Measurements from ENCODE around the gene LAPTM4A.
A peak's percentile ranks its signal among the peaks of the same experiment; 100 is the strongest.
"Not testable (repeated sequence)": the region's sequence is repeated elsewhere in the genome, so short reads cannot be mapped to it uniquely, and the experiment has no call there.

LAPTM4A gene

DNA sequence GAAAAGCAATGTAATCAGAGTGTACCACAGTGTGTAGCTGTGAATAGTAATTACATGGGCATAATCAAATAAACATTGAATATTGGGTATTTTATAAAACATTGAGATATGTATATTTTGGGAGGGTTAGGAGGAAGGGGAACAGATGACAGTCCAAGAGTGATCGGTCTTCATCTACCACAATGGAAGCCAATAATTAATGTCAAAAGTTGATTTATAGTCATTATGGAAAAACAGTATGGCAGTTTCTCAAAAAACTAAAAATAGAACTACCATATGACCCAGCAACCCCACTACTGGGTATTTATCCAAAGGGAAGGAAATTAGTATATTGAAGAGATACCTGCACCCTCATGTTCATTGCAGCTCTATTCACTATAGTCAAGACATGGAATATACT is 5.8 kb upstream of the LAPTM4A start:
- no peak for DNase-seq (ENCODE audit: low read depth in 1 of 2, low spot score in 1 of 2)
- TF ChIP-seq JUND (IDR thresholded peaks at IDR 0.05; ENCODE audit: low read depth) = no peak
- in situ Hi-C loops (cut with HindIII; ENCODE audit: low pct_unique_long_range_greater_than_20kb, low sequenced_read_pairs) = no loop called here

- in situ Hi-C loops (cut with HindIII; ENCODE audit: low pct_unique_long_range_greater_than_20kb, low sequenced_read_pairs) = no loop called here
- no peak for DNase-seq (ENCODE audit: low read depth in 1 of 2, low spot score in 1 of 2)
Measured at GRCh38 chr2:20054931-20055330, 3.5 kb upstream of the LAPTM4A start.

DNA sequence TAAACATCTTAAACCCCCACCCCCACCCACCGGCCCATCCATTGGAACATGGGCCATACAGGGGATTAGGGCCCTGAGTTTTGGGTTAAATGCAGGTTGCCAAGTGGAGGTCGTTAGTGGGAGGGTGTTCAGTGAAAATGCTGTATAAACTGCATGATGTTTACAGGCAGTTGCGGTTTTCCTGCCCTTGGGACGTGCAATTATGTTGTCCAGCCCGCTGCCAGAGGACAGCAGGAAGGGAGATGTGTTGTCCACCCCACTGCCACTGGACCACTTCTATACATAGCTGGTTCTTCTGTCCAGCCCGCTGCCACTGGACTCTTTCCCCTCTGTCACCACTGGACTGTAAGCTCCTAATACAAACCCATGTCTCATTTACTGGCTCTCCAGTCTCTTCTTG is 2.7 kb upstream of the LAPTM4A start:
- in situ Hi-C loops (cut with HindIII; ENCODE audit: low pct_unique_long_range_greater_than_20kb, low sequenced_read_pairs) = no loop called here
- TF ChIP-seq JUND (IDR thresholded peaks at IDR 0.05; ENCODE audit: low read depth) = no peak
- DNase-seq (ENCODE audit: low read depth in 1 of 2, low spot score in 1 of 2) = no peak

More at GRCh38 chr2:20054931-20055330, 3.5 kb upstream of the LAPTM4A start:
- no peak for TF ChIP-seq JUND (IDR thresholded peaks at IDR 0.05; ENCODE audit: low read depth)

DNA sequence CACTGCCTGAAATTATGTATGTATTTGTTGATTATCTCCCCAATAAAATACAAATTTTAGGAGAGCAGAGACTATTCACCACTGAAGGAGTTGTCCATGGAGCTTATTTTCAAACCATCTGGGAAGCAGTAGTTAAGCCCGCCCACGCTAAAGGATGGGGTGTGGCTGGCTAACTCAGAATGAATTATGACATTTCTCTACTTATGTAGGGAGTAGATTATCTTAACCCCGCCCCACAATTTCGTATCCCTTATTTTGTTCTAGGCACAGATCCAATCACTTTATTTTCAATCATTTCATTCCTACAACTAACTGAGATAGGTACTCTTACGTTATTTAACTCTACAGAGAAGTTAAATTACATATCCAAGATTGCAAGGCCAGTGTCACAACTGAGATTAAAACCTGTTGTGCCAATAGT is 1.4 kb upstream of the LAPTM4A start:
- in situ Hi-C loops (cut with HindIII; ENCODE audit: low pct_unique_long_range_greater_than_20kb, low sequenced_read_pairs) = no loop called here
- TF ChIP-seq JUND (IDR thresholded peaks at IDR 0.05; ENCODE audit: low read depth) = no peak
- DNase-seq (ENCODE audit: low read depth in 1 of 2, low spot score in 1 of 2) = peak in 1 of 2 experiments; percentile 51

DNA sequence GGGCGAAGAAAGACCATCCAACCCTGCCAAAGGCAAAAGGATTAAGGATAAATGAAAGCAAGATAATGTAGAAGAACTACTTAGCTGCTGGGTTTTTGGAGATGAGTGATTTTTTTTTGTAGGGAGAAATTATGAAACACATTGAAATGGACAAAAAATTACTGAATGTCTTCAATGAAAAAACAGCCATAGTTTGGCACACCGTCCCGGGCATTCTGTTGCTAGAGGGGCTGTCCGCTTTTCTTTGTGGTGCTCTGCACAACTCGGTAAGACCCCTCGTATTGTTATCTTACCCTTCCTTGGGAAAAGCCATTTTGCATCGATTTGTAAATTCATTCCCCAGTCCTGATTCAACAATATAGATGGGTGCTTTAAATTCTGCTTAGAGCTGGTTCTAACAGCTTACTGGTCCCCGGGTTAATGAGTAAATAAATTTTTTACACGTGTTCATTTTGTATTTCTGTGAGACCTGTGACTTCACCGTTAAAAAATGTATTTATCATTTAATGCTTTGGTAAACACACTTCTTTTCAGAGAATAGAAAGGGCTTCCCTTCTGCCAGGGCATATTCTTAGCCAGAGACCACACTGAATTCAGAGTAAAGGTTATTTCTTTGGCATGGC is 912 bp upstream of the LAPTM4A start:
- in situ Hi-C loops (cut with HindIII; ENCODE audit: low pct_unique_long_range_greater_than_20kb, low sequenced_read_pairs) = no loop called here
- TF ChIP-seq JUND (IDR thresholded peaks at IDR 0.05; ENCODE audit: low read depth) = no peak
- DNase-seq (ENCODE audit: low read depth in 1 of 2, low spot score in 1 of 2) = peak in 1 of 2 experiments; percentile 40

DNA sequence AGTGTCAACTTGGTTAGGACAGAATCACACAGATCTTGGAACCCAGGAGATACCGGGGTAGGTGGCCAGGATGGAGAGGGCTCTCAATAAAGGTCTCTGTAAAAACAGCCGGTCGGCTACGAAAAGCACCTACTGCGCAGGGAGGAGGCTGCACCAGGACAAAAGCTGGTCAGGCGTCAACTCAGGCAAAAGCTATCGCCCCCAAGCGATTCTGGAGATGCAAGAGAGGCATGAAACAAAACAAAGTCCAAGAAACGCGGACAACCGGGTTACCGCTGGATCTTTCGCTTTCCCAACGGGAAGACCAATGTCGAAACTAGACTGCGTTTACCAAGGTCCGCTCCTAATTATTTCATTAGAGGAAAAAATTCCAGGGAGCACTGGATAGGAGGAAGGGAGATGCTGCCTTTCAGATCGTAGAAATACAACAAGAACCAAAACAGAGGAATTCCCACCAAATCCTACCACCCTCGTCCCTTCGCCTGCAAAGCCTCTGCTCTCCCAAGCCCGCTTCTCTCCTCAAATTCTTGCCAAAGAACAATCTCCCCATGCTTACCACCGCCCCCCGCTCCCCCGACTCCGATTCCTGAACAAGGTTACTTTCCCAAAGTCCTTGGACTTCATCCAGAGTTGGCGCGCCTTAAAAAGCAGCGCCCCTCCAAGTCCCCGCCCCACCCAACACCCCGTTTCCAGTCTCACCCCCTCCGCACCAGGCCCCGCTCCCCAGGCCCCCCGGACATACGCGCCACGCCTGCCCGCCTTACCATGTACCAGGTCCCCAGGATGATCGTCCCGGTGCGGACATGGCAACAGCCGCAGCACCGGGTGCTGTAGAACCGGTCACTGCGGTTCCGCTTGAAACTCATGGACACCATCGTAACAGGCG is 539 bp downstream of the LAPTM4A start:
- in situ Hi-C loops (cut with HindIII; ENCODE audit: low pct_unique_long_range_greater_than_20kb, low sequenced_read_pairs) = no loop called here
- DNase-seq (ENCODE audit: low read depth in 1 of 2, low spot score in 1 of 2) = peak in 1 of 2 experiments; percentile 69

DNA sequence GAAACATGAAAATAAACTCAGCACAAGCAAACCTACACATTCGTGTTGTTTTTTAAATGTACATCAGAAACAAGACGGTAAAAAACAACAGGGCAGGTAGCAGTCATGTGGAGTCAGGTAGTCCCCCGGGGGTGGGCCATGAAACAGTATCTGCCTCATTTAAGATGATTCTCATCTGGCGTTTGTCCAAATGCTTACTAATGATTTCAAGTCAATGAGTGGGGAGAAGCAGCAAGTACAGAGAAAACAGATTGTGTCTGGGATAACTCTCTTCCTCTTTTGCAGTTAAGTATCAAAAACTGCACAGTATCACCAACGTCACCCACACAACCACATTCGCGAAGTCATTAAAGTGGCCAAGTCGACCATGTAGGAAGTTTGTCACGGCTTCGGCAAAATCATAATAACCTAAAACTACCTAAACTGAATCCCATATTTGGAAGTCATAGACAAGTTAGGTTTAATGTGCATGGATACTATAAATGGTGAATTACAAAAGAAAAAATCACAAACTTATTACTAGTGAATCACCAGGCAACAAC is 1.3 kb downstream of the LAPTM4A start:
- no peak for DNase-seq (ENCODE audit: low read depth in 1 of 2, low spot score in 1 of 2)
- in situ Hi-C loops (cut with HindIII; ENCODE audit: low pct_unique_long_range_greater_than_20kb, low sequenced_read_pairs) = no loop called here

More for the DNA sequence above, 539 bp downstream of the LAPTM4A start:
- no peak for TF ChIP-seq JUND (IDR thresholded peaks at IDR 0.05; ENCODE audit: low read depth)

DNA sequence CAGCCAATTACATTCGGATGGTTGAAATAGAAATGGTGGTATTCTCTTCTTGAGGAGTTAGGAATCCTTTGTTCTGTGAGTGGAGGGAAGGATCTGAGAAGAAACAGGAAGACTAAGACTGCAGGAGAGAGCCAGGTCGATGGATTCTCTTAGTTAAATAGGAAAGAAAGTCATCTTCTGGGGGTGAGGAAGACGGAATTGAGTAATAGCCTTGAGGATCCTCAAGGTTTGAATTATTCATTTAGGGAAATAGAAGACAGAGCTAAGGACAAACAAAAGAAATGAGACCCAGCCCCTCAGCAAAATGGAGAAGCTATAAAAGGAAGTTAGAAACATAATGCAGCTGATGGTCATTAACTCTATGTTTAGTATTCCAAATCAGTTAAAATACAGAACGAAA is 1.8 kb downstream of the LAPTM4A start:
- in situ Hi-C loops (cut with HindIII; ENCODE audit: low pct_unique_long_range_greater_than_20kb, low sequenced_read_pairs) = no loop called here
- TF ChIP-seq JUND (IDR thresholded peaks at IDR 0.05; ENCODE audit: low read depth) = no peak
- no peak for DNase-seq (ENCODE audit: low read depth in 1 of 2, low spot score in 1 of 2)

More for the DNA sequence above, 1.3 kb downstream of the LAPTM4A start:
- TF ChIP-seq JUND (IDR thresholded peaks at IDR 0.05; ENCODE audit: low read depth) = no peak

DNA sequence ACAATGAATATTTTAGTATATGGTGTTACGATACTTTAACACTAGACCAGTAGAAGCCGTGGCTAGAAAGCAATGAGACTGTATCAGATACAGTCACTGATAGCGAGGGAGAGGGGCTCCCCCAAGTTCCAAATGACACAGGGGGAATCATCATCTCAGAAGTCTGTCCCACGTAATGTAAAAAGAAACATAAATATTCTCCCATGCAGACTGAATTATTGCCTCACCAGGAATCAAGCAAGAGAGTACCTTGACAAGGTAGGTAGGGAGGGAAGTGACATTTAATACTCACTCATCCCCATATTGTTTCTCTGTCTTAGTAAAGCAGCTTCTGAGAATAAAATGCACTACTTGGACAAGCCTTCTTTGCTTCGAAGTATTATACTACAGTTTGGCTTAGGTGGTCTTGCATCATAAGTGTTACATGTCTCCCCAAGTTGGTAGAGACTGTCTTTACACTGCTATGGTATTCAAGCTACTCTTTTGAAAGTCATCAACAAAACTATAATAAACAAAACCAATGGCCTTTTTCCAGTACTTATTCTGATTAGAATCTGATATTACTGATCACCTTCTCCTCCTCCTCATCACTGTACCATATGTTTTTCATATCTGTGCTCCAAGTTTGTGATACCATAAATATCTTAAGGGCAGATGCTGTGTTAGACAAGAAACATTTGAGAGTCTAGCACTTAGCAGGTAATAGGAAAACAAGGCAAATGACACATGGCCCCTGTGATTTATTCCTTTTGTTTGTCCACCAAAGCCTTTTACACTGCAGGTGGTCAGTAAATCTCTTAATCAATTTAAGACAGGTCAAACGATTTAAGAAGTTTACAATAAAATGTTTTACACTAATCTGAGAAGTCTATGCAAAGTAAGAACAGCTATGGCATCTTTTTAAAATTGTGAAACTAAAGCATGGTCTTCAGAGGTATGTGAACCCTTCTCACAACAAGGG is 2.7 kb downstream of the LAPTM4A start:
- no peak for TF ChIP-seq JUND (IDR thresholded peaks at IDR 0.05; ENCODE audit: low read depth)
- in situ Hi-C loops (cut with HindIII; ENCODE audit: low pct_unique_long_range_greater_than_20kb, low sequenced_read_pairs) = no loop called here
- DNase-seq (ENCODE audit: low read depth in 1 of 2, low spot score in 1 of 2) = no peak

DNA sequence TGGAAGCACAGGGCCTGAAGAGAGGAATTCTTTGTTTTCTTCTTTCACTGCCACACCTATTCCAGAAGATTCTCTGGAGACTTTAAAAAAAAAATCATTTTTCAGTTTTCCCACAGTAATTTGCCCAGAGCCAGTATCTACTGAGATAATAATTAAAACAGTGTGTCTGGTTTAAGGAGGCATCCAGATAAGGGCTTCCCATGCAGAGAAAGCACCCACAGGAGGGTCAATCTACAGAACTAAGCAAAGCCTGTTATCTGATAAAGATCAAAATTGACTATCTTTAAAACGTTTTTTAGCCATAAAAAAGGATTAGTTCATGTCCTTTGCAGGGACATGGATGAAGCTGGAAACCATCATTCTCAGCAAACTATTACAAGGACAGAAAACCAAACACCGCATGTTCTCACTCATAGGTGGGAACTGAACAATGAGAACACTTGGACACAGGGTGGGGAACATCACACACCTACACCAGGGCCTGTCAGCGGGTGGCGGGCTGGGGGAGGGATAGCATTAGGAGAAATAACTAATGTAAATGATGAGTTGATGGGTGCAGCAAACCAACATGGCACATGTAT is 5.6 kb downstream of the LAPTM4A start:
- in situ Hi-C loops (cut with HindIII; ENCODE audit: low pct_unique_long_range_greater_than_20kb, low sequenced_read_pairs); DNase-seq (ENCODE audit: low read depth in 1 of 2, low spot score in 1 of 2): not testable (repeated sequence)

- no peak for DNase-seq (ENCODE audit: low read depth in 1 of 2, low spot score in 1 of 2)
- no peak for TF ChIP-seq JUND (IDR thresholded peaks at IDR 0.05; ENCODE audit: low read depth)
- in situ Hi-C loops (cut with HindIII; ENCODE audit: low pct_unique_long_range_greater_than_20kb, low sequenced_read_pairs) = no loop called here
Measured at GRCh38 chr2:20044778-20045177, 6.7 kb downstream of the LAPTM4A start.

- in situ Hi-C loops (cut with HindIII; ENCODE audit: low pct_unique_long_range_greater_than_20kb, low sequenced_read_pairs) = no loop called here
- DNase-seq (ENCODE audit: low read depth in 1 of 2, low spot score in 1 of 2) = no peak
- no peak for TF ChIP-seq JUND (IDR thresholded peaks at IDR 0.05; ENCODE audit: low read depth)
Measured at GRCh38 chr2:20042531-20042930, 8.9 kb downstream of the LAPTM4A start.
